Smooth muscle cell (in vitro differentiated cells): ENCODE results near the gene CMPK1. TPM values are rescaled to one million over a fixed set of nuclear protein-coding genes. Genes with fewer than 3 reads are reported as not detected.
"Not testable (repeated sequence)": the region's sequence is repeated elsewhere in the genome, so short reads cannot be mapped to it uniquely, and the experiment has no call there.

Source experiments
- DNase-seq: peaks from one replicate; lab custom pipeline; 2025; ENCODE audit not compliant: unreplicated experiment; lab: John Stamatoyannopoulos, UW
- H2AFZ ChIP-seq: fragments of 200-600 bp; sonication (generic); 2 replicates; pipeline ENCODE4 v1.6.0; 2016; ENCODE audit warnings: antibody characterized with exemption, low read depth, mild to moderate bottlenecking
- H3F3A ChIP-seq: fragments of 200-600 bp; sonication (generic); 2 replicates; pipeline ENCODE4 v1.6.0; 2017; ENCODE audit warnings: antibody characterized with exemption, low read depth
- H3K27ac ChIP-seq: fragments of 200-600 bp; sonication (generic); 2 replicates; pipeline ENCODE4 v1.5.1; 2016; ENCODE audit warnings: low read depth, mild to moderate bottlenecking
- H3K27me3 ChIP-seq: fragments of 200-600 bp; sonication (generic); 2 replicates; pipeline ENCODE4 v1.6.1; 2016; ENCODE audit warnings: low read depth, mild to moderate bottlenecking
- H3K36me3 ChIP-seq: fragments of 200-600 bp; sonication (generic); 2 replicates; pipeline ENCODE4 v1.5.1; 2016; ENCODE audit warnings: low read depth
- H3K4me1 ChIP-seq: fragments of 200-600 bp; sonication (generic); 2 replicates; pipeline ENCODE4 v1.5.1; 2016; ENCODE audit warnings: low read depth
- H3K4me2 ChIP-seq: fragments of 200-600 bp; sonication (generic); 2 replicates; pipeline ENCODE4 v1.6.0; 2016; ENCODE audit warnings: mild to moderate bottlenecking
- H3K4me3 ChIP-seq: fragments of 200-600 bp; sonication (generic); 2 replicates; pipeline ENCODE4 v1.5.1; 2016; ENCODE audit warnings: mild to moderate bottlenecking
- H3K79me2 ChIP-seq: fragments of 200-600 bp; sonication (generic); 2 replicates; pipeline ENCODE4 v1.6.0; 2016; ENCODE audit warnings: low read depth, mild to moderate bottlenecking
- H3K9ac ChIP-seq: fragments of 200-600 bp; sonication (generic); 2 replicates; pipeline ENCODE4 v1.6.0; 2016; ENCODE audit warnings: low read depth
- H3K9me3 ChIP-seq: fragments of 200-600 bp; sonication (generic); replicated peaks from 2 replicates; pipeline ENCODE4 v1.5.1; 2016; ENCODE audit warnings: low read depth
- H4K20me1 ChIP-seq: fragments of 200-600 bp; sonication (generic); 2 replicates; pipeline ENCODE4 v1.6.0; 2016; ENCODE audit warnings: low read depth
- WGBS: methylation state at CpG from one replicate; pipeline ENCODE4 v1.1.7; 2016; ENCODE audit warnings: low lambda C conversion rate; 5-methylcytosine and 5-hydroxymethylcytosine counted together
- polyA plus RNA-seq: library from polyadenylated mRNA; unstranded; fragments of >200 nt; fragmentation: Nextera tagmentation; extraction: Ambion mirVana; gene quantifications from 2 replicates; pipeline ENCODE4 v1.2.1, GENCODE V29; 2016
- total RNA-seq: library from RNA; depleted of rRNA; stranded (reverse); fragments of >200 nt; gene quantifications from 2 replicates; pipeline ENCODE4 v1.2.3, GENCODE V29; 2014
- TF ChIP-seq, protein P1 (sequence below): fragments of 200-600 bp; sonication (generic); IDR thresholded peaks from 2 replicates; pipeline ENCODE4 v1.5.1; 2017; ENCODE audit warnings: borderline replicate concordance, mild to moderate bottlenecking, antibody characterized with exemption; ENCODE audit not compliant: insufficient read depth, poor library complexity, severe bottlenecking

CMPK1 gene
- total and polyA plus RNA-seq, 2 experiments from 2014 or later, result 75.5 to 105 TPM

GRCh38 chr1:47340227-47340626 is 6.6 kb downstream of the CMPK1 start:
- H3K27ac ChIP-seq, result no peak overlapping the region

GRCh38 chr1:47346979-47347378 is 13.4 kb downstream of the CMPK1 start:
- peaks cover 91% of the 10 kb centered on the region for H4K20me1 ChIP-seq

More at GRCh38 chr1:47340227-47340626, 6.6 kb downstream of the CMPK1 start:
- Histone ChIP-seq H2AFZ (no peak overlapping the region), H3K4me1 (peaks cover under 1% of the 10 kb centered on the region), H3K9me3 (no peaks in the 10 kb centered on the region), H3F3A (no peaks in the 10 kb centered on the region), H4K20me1 (peaks cover 83% of the 10 kb centered on the region), H3K27me3 (no peaks in the 10 kb centered on the region), H3K4me2 (no peak overlapping the region), H3K79me2 (peaks cover 89% of the 10 kb centered on the region), H3K9ac (no peak overlapping the region), H3K4me3 (no peak overlapping the region), H3K36me3 (no peaks in the 10 kb centered on the region)
- TF ChIP-seq, protein P1, sequence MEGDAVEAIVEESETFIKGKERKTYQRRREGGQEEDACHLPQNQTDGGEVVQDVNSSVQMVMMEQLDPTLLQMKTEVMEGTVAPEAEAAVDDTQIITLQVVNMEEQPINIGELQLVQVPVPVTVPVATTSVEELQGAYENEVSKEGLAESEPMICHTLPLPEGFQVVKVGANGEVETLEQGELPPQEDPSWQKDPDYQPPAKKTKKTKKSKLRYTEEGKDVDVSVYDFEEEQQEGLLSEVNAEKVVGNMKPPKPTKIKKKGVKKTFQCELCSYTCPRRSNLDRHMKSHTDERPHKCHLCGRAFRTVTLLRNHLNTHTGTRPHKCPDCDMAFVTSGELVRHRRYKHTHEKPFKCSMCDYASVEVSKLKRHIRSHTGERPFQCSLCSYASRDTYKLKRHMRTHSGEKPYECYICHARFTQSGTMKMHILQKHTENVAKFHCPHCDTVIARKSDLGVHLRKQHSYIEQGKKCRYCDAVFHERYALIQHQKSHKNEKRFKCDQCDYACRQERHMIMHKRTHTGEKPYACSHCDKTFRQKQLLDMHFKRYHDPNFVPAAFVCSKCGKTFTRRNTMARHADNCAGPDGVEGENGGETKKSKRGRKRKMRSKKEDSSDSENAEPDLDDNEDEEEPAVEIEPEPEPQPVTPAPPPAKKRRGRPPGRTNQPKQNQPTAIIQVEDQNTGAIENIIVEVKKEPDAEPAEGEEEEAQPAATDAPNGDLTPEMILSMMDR, result no peak
- WGBS, result 74% methylated on average over 4 of the region's 4 CpGs
- DNase-seq, result no peak

DNA sequence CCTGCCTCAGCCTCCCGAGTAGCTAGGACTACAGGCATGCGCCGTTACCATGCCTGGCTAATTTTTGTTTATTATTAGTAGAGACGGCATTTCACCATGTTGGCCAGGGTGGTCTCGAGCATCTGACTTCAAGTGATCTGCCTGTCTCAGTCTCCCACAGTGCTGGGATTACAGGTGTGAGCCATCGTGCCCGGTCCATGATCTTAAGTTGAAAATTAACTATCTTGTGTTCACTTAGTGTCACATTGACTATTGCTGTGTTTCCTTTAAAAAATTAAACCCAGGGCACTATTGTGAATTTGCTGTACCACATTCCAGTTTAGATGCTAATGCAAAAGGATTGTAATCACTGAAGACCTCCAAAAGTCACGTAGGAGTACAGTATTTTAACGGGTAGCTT is 14.1 kb downstream of the CMPK1 start:
- no peaks in the 10 kb centered on the region for H3K9me3 ChIP-seq
- peaks cover 87% of the 10 kb centered on the region for H3K79me2 ChIP-seq
- H4K20me1 ChIP-seq, result peaks cover 95% of the 10 kb centered on the region
- no peak for DNase-seq
- H3K27ac ChIP-seq, result no peak overlapping the region
- no peak overlapping the region for H3K4me2 ChIP-seq
- H3K4me1 ChIP-seq, result no peaks in the 10 kb centered on the region
- WGBS, result 96% methylated on average over 9 of the region's 9 CpGs
- H3K27me3 ChIP-seq, result no peaks in the 10 kb centered on the region
- H3K4me3 ChIP-seq, result no peak overlapping the region
- H3K9ac ChIP-seq, result no peak overlapping the region
- H3K36me3 ChIP-seq, result no peaks in the 10 kb centered on the region
- H3F3A ChIP-seq, result no peaks in the 10 kb centered on the region
- no peak overlapping the region for H2AFZ ChIP-seq
- TF ChIP-seq, protein P1, result no peak

More at GRCh38 chr1:47346979-47347378, 13.4 kb downstream of the CMPK1 start:
- not testable (repeated sequence) for H3K4me1 ChIP-seq, H3K4me3 ChIP-seq, H3K27me3 ChIP-seq, H3K9me3 ChIP-seq, H3F3A ChIP-seq, H3K9ac ChIP-seq, DNase-seq, H3K4me2 ChIP-seq, H3K27ac ChIP-seq, H2AFZ ChIP-seq, H3K36me3 ChIP-seq
- H3K79me2 ChIP-seq, result peaks cover 84% of the 10 kb centered on the region
- 98% methylated on average over 5 of the region's 5 CpGs for WGBS

- Histone ChIP-seq H2AFZ (no peak overlapping the region), H3K4me3 (no peak overlapping the region), H3K79me2 (peaks cover 88% of the 10 kb centered on the region), H3K27me3 (no peaks in the 10 kb centered on the region), H3K36me3 (no peaks in the 10 kb centered on the region), H3F3A (no peaks in the 10 kb centered on the region), H3K9ac (no peak overlapping the region), H3K27ac (no peak overlapping the region), H3K4me1 (no peaks in the 10 kb centered on the region), H3K4me2 (no peak overlapping the region), H3K9me3 (no peaks in the 10 kb centered on the region), H4K20me1 (peaks cover 100% of the 10 kb centered on the region)
- 87% methylated on average over 1 of the region's 1 CpG for WGBS
- DNase-seq, result no peak
- TF ChIP-seq, protein P1, result no peak
Measured at GRCh38 chr1:47348246-47348645, 14.7 kb downstream of the CMPK1 start.
